Upper lobe of left lung (tissue), 6 donors: ENCODE data around the gene COBL. TPM values are rescaled to one million over a fixed set of nuclear protein-coding genes. Genes with fewer than 3 reads are reported as not detected.
A peak's percentile ranks its signal among the peaks of the same experiment; 100 is the strongest.

Experiments
- ATAC-seq, 2 donors: fragments of 200-7000 bp; cut with Tn5 transposase; one replicate each; pipeline ENCODE4 v1.9.1; 2022; ENCODE audit warnings: mild to moderate bottlenecking in 2 of 2, moderate library complexity in 2 of 2; ENCODE audit not compliant: low FRiP score in 2 of 2
- DNase-seq, 2 donors: peaks; one replicate each; pipeline ENCODE4 v3.0.0-alpha.2; 2019 to 2020
- H3K27ac ChIP-seq, 4 donors: fragments of 200-600 bp; sonication (generic); one replicate each; pipeline ENCODE4 v1.5.1; 2016 to 2019
- H3K27me3 ChIP-seq, 4 donors: fragments of 200-600 bp; sonication (generic); one replicate each; pipeline ENCODE4 v1.5.1; 2017 to 2019
- H3K36me3 ChIP-seq, 4 donors: fragments of 200-600 bp; sonication (generic); one replicate each; pipeline ENCODE4 v1.5.1; 2016 to 2019
- H3K4me1 ChIP-seq, 4 donors: fragments of 200-600 bp; sonication (generic); one replicate each; pipeline ENCODE4 v1.5.1; 2018 to 2019
- H3K4me3 ChIP-seq, 4 donors: fragments of 200-600 bp; sonication (generic); one replicate each; pipeline ENCODE4 v1.5.1; 2017 to 2019; ENCODE audit warnings: mild to moderate bottlenecking in 2 of 4, moderate library complexity in 1 of 4
- H3K9me3 ChIP-seq, 4 donors: fragments of 200-600 bp; sonication (generic); one replicate each; pipeline ENCODE4 v1.5.1; 2018 to 2019
- CTCF ChIP-seq, 6 experiments: fragments of 450-650 bp in 4 of 6; fragments of 200-600 bp in 2 of 6; sonication (generic) in 2 of 6; IDR thresholded peaks; one replicate each; pipeline ENCODE4 v1.5.1; 2016 to 2019; ENCODE audit warnings: antibody characterized with exemption in 6 of 6
- EP300 ChIP-seq, 4 donors: sonication (generic); formaldehyde crosslinking; IDR thresholded peaks; one replicate each; pipeline ENCODE4 v1.5.1; 2017; ENCODE audit warnings: antibody characterized with exemption in 4 of 4, control low read depth in 2 of 4
- POLR2A ChIP-seq, 4 donors: fragments of 450-650 bp; IDR thresholded peaks; one replicate each; pipeline ENCODE4 v1.5.1; 2016 to 2017; ENCODE audit warnings: antibody characterized with exemption in 4 of 4, mild to moderate bottlenecking in 2 of 4
- POLR2AphosphoS5 ChIP-seq, 2 donors: sonication (generic); formaldehyde crosslinking; IDR thresholded peaks; one replicate each; pipeline ENCODE4 v1.5.1; 2017; ENCODE audit warnings: antibody characterized with exemption in 2 of 2
- WGBS, 2 donors: methylation state at CpG; one replicate each; pipeline ENCODE4 v1.1.5; 2017 to 2018; 5-methylcytosine and 5-hydroxymethylcytosine counted together
- total RNA-seq, 6 donors: library from RNA; depleted of rRNA in 4 of 6; stranded (reverse); fragments of >200 nt in 4 of 6; gene quantifications; one replicate each; pipeline versions ENCODE4 v1.1.0 to v1.2.1, GENCODE V29; 2016 to 2021
- donor health status: DM: no; HTN: no; CAD: no; lungs with moderate emphysema.
- donor health status: DM: no; HTN: yes; CAD: no; lungs with severe emphysema.

Gene COBL
- total RNA-seq, 6 donors from 2014 or later: 27.0 to 54.7 (median 36.8) TPM

- Histone ChIP-seq H3K9me3 (no peaks in the 10 kb centered on the region), H3K27ac (no peak overlapping the region), H3K4me1 (no peaks in the 10 kb centered on the region), H3K4me3 (peak overlapping the region in 1 of 4 donors; percentile 21), H3K27me3 (no peaks in the 10 kb centered on the region), H3K36me3 (peaks cover 0 to 7% (median 3%) of the 10 kb centered on the region in 4 donors)
- TF ChIP-seq CTCF (IDR thresholded peaks at IDR 0.05) (no peak), EP300 (IDR thresholded peaks at IDR 0.05) (no peak), POLR2AphosphoS5 (IDR thresholded peaks at IDR 0.05) (no peak), POLR2A (IDR thresholded peaks at IDR 0.05) (no peak)
- DNase-seq: no peak
- ATAC-seq: no peak
- whole genome bisulfite sequencing, 2 donors: 61 to 70% methylated on average over 13 of the region's 13 CpGs
Measured at GRCh38 chr7:51029131-51029530, 287.5 kb downstream of the COBL start.

- Histone ChIP-seq H3K9me3 (no peaks in the 10 kb centered on the region), H3K4me3 (no peak overlapping the region), H3K36me3 (peaks cover 0 to 7% (median 3%) of the 10 kb centered on the region in 4 donors), H3K27ac (no peak overlapping the region), H3K4me1 (no peaks in the 10 kb centered on the region), H3K27me3 (no peaks in the 10 kb centered on the region)
- peak in 1 of 2 donors; percentile 66 for DNase-seq
- WGBS, 2 donors: 93 to 96% methylated on average over 5 to 19 of the region's 19 CpGs
- ATAC-seq: no peak
- TF ChIP-seq EP300 (IDR thresholded peaks at IDR 0.05): no peak
- no peak for TF ChIP-seq CTCF (IDR thresholded peaks at IDR 0.05)
- no peak for TF ChIP-seq POLR2AphosphoS5 (IDR thresholded peaks at IDR 0.05)
- no peak for TF ChIP-seq POLR2A (IDR thresholded peaks at IDR 0.05)
Measured at GRCh38 chr7:51027935-51028830, 288.4 kb downstream of the COBL start.

- 93 to 95% methylated on average over 9 to 10 of the region's 10 CpGs for WGBS, 2 donors
- DNase-seq: no peak
- Histone ChIP-seq H3K27ac (no peak overlapping the region), H3K4me3 (no peak overlapping the region), H3K36me3 (peaks cover 0 to 7% (median 3%) of the 10 kb centered on the region in 4 donors), H3K4me1 (no peaks in the 10 kb centered on the region), H3K27me3 (no peaks in the 10 kb centered on the region), H3K9me3 (no peaks in the 10 kb centered on the region)
- no peak for ATAC-seq
- TF ChIP-seq POLR2AphosphoS5 (IDR thresholded peaks at IDR 0.05) (no peak), CTCF (IDR thresholded peaks at IDR 0.05) (no peak), POLR2A (IDR thresholded peaks at IDR 0.05) (no peak), EP300 (IDR thresholded peaks at IDR 0.05) (no peak)
Measured at GRCh38 chr7:51027106-51027934, 289.3 kb downstream of the COBL start.

- Histone ChIP-seq H3K9me3 (no peaks in the 10 kb centered on the region), H3K4me3 (no peak overlapping the region), H3K27me3 (no peaks in the 10 kb centered on the region), H3K36me3 (peaks cover 0 to 7% (median 3%) of the 10 kb centered on the region in 4 donors), H3K4me1 (no peaks in the 10 kb centered on the region), H3K27ac (no peak overlapping the region)
- no peak for DNase-seq
- ATAC-seq: no peak
- no peak for TF ChIP-seq EP300 (IDR thresholded peaks at IDR 0.05)
- TF ChIP-seq POLR2AphosphoS5 (IDR thresholded peaks at IDR 0.05): no peak
- TF ChIP-seq CTCF (IDR thresholded peaks at IDR 0.05): no peak
- TF ChIP-seq POLR2A (IDR thresholded peaks at IDR 0.05): no peak
- 98 to 100% methylated on average over 3 to 12 of the region's 12 CpGs for WGBS, 2 donors
Measured at GRCh38 chr7:51026341-51026740, 290.3 kb downstream of the COBL start.
